NT2/D1 (cell line): ENCODE measurements around the gene HOXA9.

Experiments used
- YY1 ChIP-seq: IDR thresholded peaks from 2 replicates; pipeline ENCODE4 v1.6.1; 2011; ENCODE audit not compliant: insufficient read length, insufficient read depth
- ZNF274 ChIP-seq: IDR thresholded peaks from 2 replicates; pipeline ENCODE4 v1.6.1; 2011; ENCODE audit warnings: mild to moderate bottlenecking, low read depth, low read length

DNA sequence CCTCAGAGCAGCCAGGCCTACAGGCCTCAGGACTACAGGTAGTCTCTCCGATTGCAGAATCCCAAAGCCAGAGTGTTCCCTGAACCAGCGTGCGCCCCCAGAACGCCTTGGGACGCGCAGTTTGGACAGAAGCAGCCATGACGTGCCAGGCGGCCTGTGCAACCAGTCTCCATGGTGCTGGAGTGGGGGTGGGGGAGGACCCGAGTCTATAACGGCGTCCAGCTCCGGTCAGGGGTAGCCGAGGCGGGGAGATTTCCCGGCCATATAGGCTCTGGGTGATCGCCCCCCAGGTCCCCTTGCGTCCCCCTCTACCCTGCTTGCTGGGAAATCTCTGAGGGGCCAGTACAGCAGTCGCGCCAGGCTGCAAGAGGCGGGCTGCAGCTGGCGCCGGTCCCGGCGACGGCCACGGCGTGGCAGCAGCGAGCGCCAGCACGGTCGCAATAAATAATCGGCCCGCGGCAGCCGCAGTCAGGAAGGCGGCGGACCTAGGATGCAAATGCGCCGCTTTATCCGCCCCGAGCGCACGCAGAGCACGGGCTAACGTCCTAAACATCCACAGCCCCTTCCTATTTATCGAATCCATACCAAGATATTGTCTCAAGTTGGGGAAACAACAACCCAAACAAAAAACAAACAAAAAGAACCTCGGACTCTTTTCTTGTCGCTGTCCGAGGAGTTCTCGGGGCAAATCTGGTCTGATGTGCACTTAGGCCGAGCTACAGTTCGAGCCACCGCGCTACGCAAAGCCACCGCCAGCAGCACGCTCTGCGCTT, 14.6 kb downstream of the HOXA9 start:
- no peak for TF ChIP-seq YY1
- no peak for TF ChIP-seq ZNF274
